Measurements from ENCODE around the gene OR2A5.

OR2A5 gene

GRCh38 chr7:144074374-144074773, 25.6 kb downstream of the OR2A5 start:
- Histone ChIP-seq H3K79me2 (ENCODE audit: control insufficient read depth, low read length) (no peaks in the 10 kb centered on the region), H3K4me2 (ENCODE audit: low read length) (no peak overlapping the region), H3K27ac (ENCODE audit: low read depth, low read length) (no peak overlapping the region), H3K36me3 (ENCODE audit: control insufficient read depth, low read length) (no peaks in the 10 kb centered on the region), H3K9me2 (replicated peaks; ENCODE audit: control insufficient read depth, low read length) (no peaks in the 10 kb centered on the region), H3K4me1 (ENCODE audit: control insufficient read depth, low read length) (no peaks in the 10 kb centered on the region), H4K20me1 (ENCODE audit: control insufficient read depth, insufficient read depth, low read depth, low read length) (no peaks in the 10 kb centered on the region), H3K9me3 (ENCODE audit: control insufficient read depth, insufficient read depth, low read length) (no peaks in the 10 kb centered on the region), H3F3A (ENCODE audit: control insufficient read depth, insufficient read depth) (no peaks in the 10 kb centered on the region), H3K27me3 (ENCODE audit: control insufficient read depth, low read length) (no peaks in the 10 kb centered on the region), H3K4me3 (ENCODE audit: low read length) (no peak overlapping the region)
- no peak for TF ChIP-seq EZH2phosphoT487 (IDR thresholded peaks at IDR 0.05; ENCODE audit: borderline replicate concordance, low read length)
- no peak for TF ChIP-seq CTCF (IDR thresholded peaks at IDR 0.05; ENCODE audit: low read depth, low read length, poor library complexity, severe bottlenecking)

GRCh38 chr7:144085978-144086377, 37.2 kb downstream of the OR2A5 start, which contains the start of gene OR2A12:
Gene OR2A12, plus strand, starts transcription at chr7:144086278. Its CDS starts 8,830 bp downstream, at chr7:144095108.
- TF ChIP-seq CTCF (IDR thresholded peaks at IDR 0.05; ENCODE audit: low read depth, low read length, poor library complexity, severe bottlenecking) (no peak), EZH2phosphoT487 (IDR thresholded peaks at IDR 0.05; ENCODE audit: borderline replicate concordance, low read length) (no peak)
- H3K9me3 ChIP-seq (ENCODE audit: control insufficient read depth, insufficient read depth, low read length) = no peaks in the 10 kb centered on the region
- no peaks in the 10 kb centered on the region for H3K4me1 ChIP-seq (ENCODE audit: control insufficient read depth, low read length)
- H3K4me3 ChIP-seq (ENCODE audit: low read length) = no peak within 1 kb of the TSS
- no peaks in the 10 kb centered on the region for H4K20me1 ChIP-seq (ENCODE audit: control insufficient read depth, insufficient read depth, low read depth, low read length)
- no peaks in the 10 kb centered on the region for H3K36me3 ChIP-seq (ENCODE audit: control insufficient read depth, low read length)
- no peaks in the 10 kb centered on the region for H3F3A ChIP-seq (ENCODE audit: control insufficient read depth, insufficient read depth)
- no peak within 1 kb of the TSS for H3K4me2 ChIP-seq (ENCODE audit: low read length)
- H3K27me3 ChIP-seq (ENCODE audit: control insufficient read depth, low read length) = no peaks in the 10 kb centered on the region
- no peaks in the 10 kb centered on the region for H3K9me2 ChIP-seq (replicated peaks; ENCODE audit: control insufficient read depth, low read length)
- H3K79me2 ChIP-seq (ENCODE audit: control insufficient read depth, low read length) = no peaks in the 10 kb centered on the region
- no peak within 1 kb of the TSS for H3K27ac ChIP-seq (ENCODE audit: low read depth, low read length)

DNA sequence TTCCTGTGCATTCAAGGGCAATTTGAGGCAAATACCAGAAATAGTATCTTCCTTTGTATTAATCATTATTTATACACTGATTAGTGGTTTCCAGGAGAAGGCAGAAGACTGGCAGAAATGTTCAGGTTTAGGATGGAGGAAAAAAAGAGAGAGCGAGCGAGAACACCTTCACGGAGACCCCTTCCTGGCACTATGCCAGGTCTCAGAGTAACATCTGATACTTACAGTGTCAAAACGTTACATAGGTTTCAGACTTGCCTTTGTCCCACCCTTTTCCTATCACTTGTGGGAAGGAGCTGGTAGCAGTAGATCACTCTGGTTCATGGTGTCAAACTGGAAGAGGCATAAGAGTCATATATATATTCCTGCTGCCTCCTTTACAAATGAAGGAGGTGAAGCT, 38.0 kb downstream of the OR2A5 start:
- H3K9me3 ChIP-seq (ENCODE audit: control insufficient read depth, insufficient read depth, low read length) = no peaks in the 10 kb centered on the region
- no peaks in the 10 kb centered on the region for H3K36me3 ChIP-seq (ENCODE audit: control insufficient read depth, low read length)
- no peaks in the 10 kb centered on the region for H3K4me1 ChIP-seq (ENCODE audit: control insufficient read depth, low read length)
- H3K79me2 ChIP-seq (ENCODE audit: control insufficient read depth, low read length) = no peaks in the 10 kb centered on the region
- H3K4me2 ChIP-seq (ENCODE audit: low read length) = no peak overlapping the region
- H3K4me3 ChIP-seq (ENCODE audit: low read length) = no peak overlapping the region
- no peaks in the 10 kb centered on the region for H3K9me2 ChIP-seq (replicated peaks; ENCODE audit: control insufficient read depth, low read length)
- no peaks in the 10 kb centered on the region for H3K27me3 ChIP-seq (ENCODE audit: control insufficient read depth, low read length)
- no peaks in the 10 kb centered on the region for H4K20me1 ChIP-seq (ENCODE audit: control insufficient read depth, insufficient read depth, low read depth, low read length)
- TF ChIP-seq EZH2phosphoT487 (IDR thresholded peaks at IDR 0.05; ENCODE audit: borderline replicate concordance, low read length) = no peak
- no peak for TF ChIP-seq CTCF (IDR thresholded peaks at IDR 0.05; ENCODE audit: low read depth, low read length, poor library complexity, severe bottlenecking)
- no peaks in the 10 kb centered on the region for H3F3A ChIP-seq (ENCODE audit: control insufficient read depth, insufficient read depth)
- no peak overlapping the region for H3K27ac ChIP-seq (ENCODE audit: low read depth, low read length)
